Jurkat, Clone E6-1 (cell line): Measurements from ENCODE around the gene CDCA4.

Experiments used
- DNase-seq: peaks from one replicate; pipeline ENCODE4 v3.0.0-alpha.2; 2011; ENCODE audit warnings: low read depth, low spot score
- H3K4me3 ChIP-seq: 2 replicates; pipeline ENCODE4 v1.5.1; 2011; ENCODE audit warnings: mild to moderate bottlenecking, low read length, control low read depth, moderate library complexity

The CDCA4 gene

GRCh38 chr14:104969741-104970230, 51.1 kb downstream of the CDCA4 start:
- H3K4me3 ChIP-seq: no peak overlapping the region
- DNase-seq: no peak

GRCh38 chr14:104968541-104969401, 52.1 kb downstream of the CDCA4 start:
- H3K4me3 ChIP-seq: no peak overlapping the region
- no peak for DNase-seq

GRCh38 chr14:104968153-104968527, 52.7 kb downstream of the CDCA4 start:
- no peak overlapping the region for H3K4me3 ChIP-seq
- no peak for DNase-seq

- DNase-seq: no peak
- no peak overlapping the region for H3K4me3 ChIP-seq
Observed at GRCh38 chr14:104967386-104968152, 53.3 kb downstream of the CDCA4 start.

GRCh38 chr14:104966981-104967385, 53.9 kb downstream of the CDCA4 start:
- DNase-seq: no peak
- H3K4me3 ChIP-seq: no peak overlapping the region

GRCh38 chr14:104966261-104966865, 54.5 kb downstream of the CDCA4 start:
- no peak for DNase-seq
- no peak overlapping the region for H3K4me3 ChIP-seq

GRCh38 chr14:104965561-104966231, 55.2 kb downstream of the CDCA4 start:
- no peak for DNase-seq
- H3K4me3 ChIP-seq: no peak overlapping the region

- no peak overlapping the region for H3K4me3 ChIP-seq
- no peak for DNase-seq
Observed at GRCh38 chr14:104964546-104964945, 56.3 kb downstream of the CDCA4 start.
